ENCODE data around the gene USF1.
"Not testable (repeated sequence)": the region's sequence is repeated elsewhere in the genome, so short reads cannot be mapped to it uniquely, and the experiment has no call there.

USF1 gene

GRCh38 chr1:161046605-161047228 lies 940 bp upstream of the USF1 start:
- DNase-seq = no peak

- peak; percentile 37 for DNase-seq
Observed at GRCh38 chr1:161044908-161045735, 655 bp downstream of the USF1 start.

- no peak for DNase-seq
Observed at GRCh38 chr1:161044535-161044907, 1.3 kb downstream of the USF1 start.

- no peak for DNase-seq
Observed at GRCh38 chr1:161039546-161039945, 6.2 kb downstream of the USF1 start.

GRCh38 chr1:161039154-161039545 lies 6.6 kb downstream of the USF1 start:
- DNase-seq = no peak

GRCh38 chr1:161038523-161039153 lies 7.1 kb downstream of the USF1 start, which contains the start of gene TSTD1:
TSTD1 (minus strand) TSS chr1:161038964; CDS start chr1:161038889, 75 bp downstream.
- DNase-seq = peak; percentile 81

GRCh38 chr1:161037661-161038522 lies 7.9 kb downstream of the USF1 start:
- DNase-seq = no peak

GRCh38 chr1:161033751-161034150 lies 12.0 kb downstream of the USF1 start:
- no peak for DNase-seq

GRCh38 chr1:161032409-161032808 lies 13.4 kb downstream of the USF1 start:
- no peak for DNase-seq

- no peak for DNase-seq
Observed at GRCh38 chr1:161031874-161032273, 13.9 kb downstream of the USF1 start.

- DNase-seq = not testable (repeated sequence)
Observed at GRCh38 chr1:161029466-161029865, 16.3 kb downstream of the USF1 start.

GRCh38 chr1:161026954-161027353 lies 18.8 kb downstream of the USF1 start:
- DNase-seq = not testable (repeated sequence)

- not testable (repeated sequence) for DNase-seq
Observed at GRCh38 chr1:161022432-161022831, 23.3 kb downstream of the USF1 start.

- no peak for DNase-seq
Observed at GRCh38 chr1:161021970-161022353, 23.8 kb downstream of the USF1 start.

GRCh38 chr1:161021165-161021969 lies 24.4 kb downstream of the USF1 start:
- peak; percentile 88 for DNase-seq

- DNase-seq = peak; percentile 32
Observed at GRCh38 chr1:161020509-161021164, 25.1 kb downstream of the USF1 start, which contains the start of gene F11R. F11R (minus strand) TSS chr1:161021152; CDS start chr1:161021073, 79 bp downstream.

- DNase-seq = no peak
Observed at GRCh38 chr1:161019751-161020495, 25.9 kb downstream of the USF1 start.

- not testable (repeated sequence) for DNase-seq
Observed at GRCh38 chr1:161019111-161019660, 26.6 kb downstream of the USF1 start.

GRCh38 chr1:161018631-161018930 lies 27.2 kb downstream of the USF1 start:
- no peak for DNase-seq

Measured in T-helper 9 cell (primary cell).